H1 (cell line): ENCODE data around the gene TTC5. TPM values are rescaled to one million over a fixed set of nuclear protein-coding genes. Genes with fewer than 3 reads are reported as not detected.
"Not testable (repeated sequence)": the region's sequence is repeated elsewhere in the genome, so short reads cannot be mapped to it uniquely, and the experiment has no call there.

Experiments
- CTCF ChIA-PET: fragments of 300-600 bp; sonication (Branson Sonifier 250); formaldehyde crosslinking; loops from one replicate; lab custom pipeline; 2021; ENCODE audit not compliant: partially characterized antibody; lab: Charles Lee
- POLR2A ChIA-PET: fragments of 300-600 bp; sonication (Branson Sonifier 250); formaldehyde crosslinking; loops from one replicate; lab custom pipeline; 2021; ENCODE audit warnings: inconsistent platforms; ENCODE audit not compliant: partially characterized antibody; lab: Charles Lee
- DNase-seq, 2 experiments: peaks; one replicate each; pipeline versions ENCODE4 v3.0.0 to v3.0.0-alpha.2; 2010 to 2022; ENCODE audit warnings: low spot score in 2 of 2, low read depth in 1 of 2, mixed read lengths in 1 of 2
- FAIRE-seq: peaks from 2 replicates; lab custom pipeline; 2011; peaks lifted over from hg19 to GRCh38; lab: Jason Lieb, UNC
- H2AFZ ChIP-seq: 2 replicates; pipeline ENCODE4 v1.8.1; 2012; ENCODE audit warnings: low read length, inconsistent platforms
- H2AK5ac ChIP-seq: 2 replicates; pipeline ENCODE4 v1.6.1; 2013; ENCODE audit warnings: low read depth, low read length
- H2BK120ac ChIP-seq: replicated peaks from 2 replicates; pipeline ENCODE3; 2013; ENCODE audit warnings: low read depth, low read length, inconsistent platforms
- H2BK12ac ChIP-seq: 2 replicates; pipeline ENCODE4 v1.6.1; 2013; ENCODE audit warnings: low read depth, low read length
- H2BK15ac ChIP-seq: 2 replicates; pipeline ENCODE4 v1.6.1; 2013; ENCODE audit warnings: low read length
- H2BK20ac ChIP-seq: 2 replicates; pipeline ENCODE4 v1.6.1; 2013; ENCODE audit warnings: low read length
- H2BK5ac ChIP-seq: 2 replicates; pipeline ENCODE4 v1.6.1; 2013; ENCODE audit warnings: low read depth, low read length
- H3K14ac ChIP-seq: 2 replicates; pipeline ENCODE4 v1.6.1; 2013; ENCODE audit warnings: inconsistent platforms; ENCODE audit not compliant: insufficient read length
- H3K18ac ChIP-seq: 2 replicates; pipeline ENCODE4 v1.6.1; 2013; ENCODE audit warnings: low read length; ENCODE audit errors: extremely low read depth
- H3K23ac ChIP-seq: 2 replicates; pipeline ENCODE4 v1.6.1; 2013; ENCODE audit warnings: inconsistent platforms; ENCODE audit not compliant: insufficient read length
- H3K23me2 ChIP-seq: 2 replicates; pipeline ENCODE4 v1.6.1; 2013; ENCODE audit warnings: low read depth, low read length
- H3K27ac ChIP-seq: 2 replicates; pipeline ENCODE4 v1.6.1; 2011; ENCODE audit warnings: low read depth, low read length, inconsistent platforms
- H3K27me3 ChIP-seq, 4 experiments: replicated peaks in 1 of 4; 1 replicate in 1 of 4; 2 replicates in 3 of 4; pipeline versions ENCODE4 v1.6.1 to v1.8.1; 2011 to 2013; ENCODE audit warnings: low read length in 3 of 4, mild to moderate bottlenecking in 3 of 4, inconsistent platforms in 2 of 4, mixed read lengths in 2 of 4, moderate library complexity in 1 of 4; ENCODE audit not compliant: control insufficient read depth in 3 of 4, insufficient read depth in 3 of 4; ENCODE audit errors: extremely low read depth in 1 of 4
- H3K36me3 ChIP-seq, 4 experiments: 2 replicates each; pipeline versions ENCODE4 v1.6.1 to v1.8.1; 2011 to 2013; ENCODE audit warnings: mild to moderate bottlenecking in 4 of 4, low read length in 3 of 4, moderate library complexity in 2 of 4, control low read depth in 1 of 4, inconsistent platforms in 1 of 4; ENCODE audit not compliant: insufficient read depth in 4 of 4, control insufficient read depth in 2 of 4
- H3K4ac ChIP-seq: replicated peaks from 2 replicates; pipeline ENCODE3; 2013; ENCODE audit warnings: low read length, low read depth, mixed read lengths, inconsistent platforms; ENCODE audit not compliant: insufficient read length
- H3K4me1 ChIP-seq, 4 experiments: replicated peaks in 1 of 4; 1 replicate in 1 of 4; 2 replicates in 3 of 4; pipeline versions ENCODE4 v1.6.1 to v1.8.1; 2011 to 2013; ENCODE audit warnings: low read length in 3 of 4, inconsistent platforms in 2 of 4, mixed read lengths in 1 of 4; ENCODE audit not compliant: insufficient read depth in 4 of 4, control insufficient read depth in 3 of 4
- H3K4me2 ChIP-seq, 2 experiments: 2 replicates each; pipeline versions ENCODE4 v1.6.1 to v1.8.1; 2011 to 2013; ENCODE audit warnings: low read depth in 2 of 2, low read length in 2 of 2, control low read depth in 1 of 2, inconsistent platforms in 1 of 2, mild to moderate bottlenecking in 1 of 2; ENCODE audit not compliant: insufficient read depth in 1 of 2
- H3K4me3 ChIP-seq, 4 experiments: fragments of 200-600, 300-600 bp in 1 of 4; sonication (generic), shearing (Covaris generic), sonication (Bioruptor Twin) in 1 of 4; 2 replicates each; pipeline versions ENCODE4 v1.5.1 to v1.8.1; 2011 to 2016; ENCODE audit warnings: low read length in 4 of 4, low read depth in 3 of 4, control low read depth in 2 of 4, inconsistent platforms in 2 of 4, mild to moderate bottlenecking in 2 of 4, mixed read lengths in 1 of 4, moderate library complexity in 1 of 4; ENCODE audit not compliant: insufficient read depth in 2 of 4; ENCODE audit errors: extremely low read depth in 1 of 4
- H3K56ac ChIP-seq: replicated peaks from 2 replicates; pipeline ENCODE3; 2013; ENCODE audit warnings: low read depth, mild to moderate bottlenecking, mixed read lengths, low read length, inconsistent platforms; ENCODE audit not compliant: insufficient read length
- H3K79me1 ChIP-seq: 2 replicates; pipeline ENCODE4 v1.6.1; 2013; ENCODE audit warnings: low read depth, low read length, control low read depth
- H3K79me2 ChIP-seq, 2 experiments: 2 replicates each; pipeline versions ENCODE4 v1.6.1 to v1.8.1; 2012 to 2013; ENCODE audit warnings: low read length in 2 of 2, mild to moderate bottlenecking in 2 of 2, inconsistent platforms in 1 of 2; ENCODE audit not compliant: insufficient read depth in 2 of 2, control insufficient read depth in 1 of 2
- H3K9ac ChIP-seq, 4 experiments: replicated peaks in 1 of 4; 1 replicate in 1 of 4; 2 replicates in 3 of 4; pipeline versions ENCODE4 v1.6.1 to v1.8.1; 2011 to 2013; ENCODE audit warnings: low read depth in 3 of 4, low read length in 3 of 4, control low read depth in 2 of 4, mild to moderate bottlenecking in 2 of 4, moderate library complexity in 2 of 4, inconsistent platforms in 1 of 4; ENCODE audit errors: extremely low read depth in 1 of 4
- H3K9me3 ChIP-seq, 2 experiments: 2 replicates each; pipeline versions ENCODE4 v1.6.1 to v1.8.1; 2012 to 2013; ENCODE audit warnings: mild to moderate bottlenecking in 2 of 2, moderate library complexity in 2 of 2, control low read depth in 1 of 2, inconsistent platforms in 1 of 2, low read depth in 1 of 2, low read length in 1 of 2, mixed read lengths in 1 of 2; ENCODE audit not compliant: insufficient read depth in 2 of 2
- H4K20me1 ChIP-seq, 2 experiments: replicated peaks in 1 of 2; 2 replicates each; pipeline versions ENCODE3 to v1.8.1; 2011 to 2013; ENCODE audit warnings: inconsistent platforms in 2 of 2, low read length in 2 of 2, mild to moderate bottlenecking in 1 of 2; ENCODE audit not compliant: insufficient read depth in 2 of 2, control insufficient read depth in 1 of 2
- H4K5ac ChIP-seq: 2 replicates; pipeline ENCODE4 v1.6.1; 2013; ENCODE audit warnings: low read length, low read depth, mixed read lengths, inconsistent platforms; ENCODE audit not compliant: insufficient read length
- H4K8ac ChIP-seq: 2 replicates; pipeline ENCODE4 v1.8.0; 2013; ENCODE audit warnings: mild to moderate bottlenecking, moderate library complexity, low read length, inconsistent platforms; ENCODE audit not compliant: insufficient read depth; ENCODE audit errors: extremely low read depth
- H4K91ac ChIP-seq: replicated peaks from 2 replicates; pipeline ENCODE3; 2013; ENCODE audit warnings: low read length, mixed read lengths, inconsistent platforms; ENCODE audit not compliant: insufficient read length
- RBBP5 ChIP-seq: IDR thresholded peaks from 2 replicates; pipeline ENCODE4 v1.7.1; 2012; ENCODE audit warnings: low read depth, mild to moderate bottlenecking, inconsistent platforms, low read length, moderate library complexity, borderline replicate concordance
- TBP ChIP-seq: IDR thresholded peaks from 2 replicates; pipeline ENCODE4 v1.6.1; 2011; ENCODE audit warnings: low read depth, low read length, improper control_type of control experiment
- USF2 ChIP-seq: IDR thresholded peaks from 2 replicates; pipeline ENCODE4 v1.6.1; 2011; ENCODE audit warnings: low read length, improper control_type of control experiment
- WGBS, 2 experiments: shearing (Covaris generic) in 1 of 2; methylation state at CpG; one replicate each; pipeline versions ENCODE4 v1.1.6 to v1.1.7; 2013 to 2015; ENCODE audit warnings: low lambda C conversion rate in 2 of 2, mixed read lengths in 2 of 2, inconsistent platforms in 1 of 2, low coverage in 1 of 2, missing lambda C conversion rate in 1 of 2; ENCODE audit not compliant: insufficient replicate concordance in 2 of 2, insufficient coverage in 1 of 2, insufficient read length in 1 of 2; ENCODE audit errors: extremely low coverage in 1 of 2, missing lambda C conversion rate in 1 of 2; 5-methylcytosine and 5-hydroxymethylcytosine counted together
- polyA plus RNA-seq, 7 experiments: library from polyadenylated mRNA; depleted of rRNA in 3 of 7; stranded (reverse) in 5 of 7; unstranded in 2 of 7; fragments of >200 nt in 5 of 7; fragments of 200-250 nt in 2 of 7; gene quantifications; 1 replicate in 5 of 7; 2 replicates in 1 of 7; 4 replicates in 1 of 7; pipeline versions ENCODE4 v1.2.1 to v1.2.3, GENCODE V29; 2011 to 2013; ENCODE audit warnings: missing spikeins in 2 of 7, mixed read lengths in 2 of 7
- total RNA-seq: library from RNA; stranded (reverse); fragmentation: NEBNext Ultra II Directional; extraction: Animal tissue kit (Norgen Biotek cat#: 25700); gene quantifications from 2 replicates; pipeline ENCODE4 v1.2.1, GENCODE V29; 2021

Gene TTC5
- total and polyA plus RNA-seq, 2 of the 8 experiments (the other 6 are each of a cell fraction or from before 2014, with no cell fraction given): 9.1 to 18.0 TPM

GRCh38 chr14:20294636-20295035, 11.1 kb downstream of the TTC5 start (continued):
- TF ChIP-seq USF2 (no peak), TBP (no peak), RBBP5 (no peak)

GRCh38 chr14:20281998-20282397, 23.8 kb downstream of the TTC5 start:
- H4K5ac ChIP-seq, H3K27ac ChIP-seq, H3K79me1 ChIP-seq, H3K4ac ChIP-seq, H3K14ac ChIP-seq, H4K8ac ChIP-seq, H3K23me2 ChIP-seq, H3K56ac ChIP-seq, FAIRE-seq, H2AFZ ChIP-seq, H3K9ac ChIP-seq, H4K91ac ChIP-seq, H2BK5ac ChIP-seq, H4K20me1 ChIP-seq, H2BK15ac ChIP-seq, H2BK12ac ChIP-seq, H2BK20ac ChIP-seq, DNase-seq, H3K23ac ChIP-seq, POLR2A ChIA-PET, CTCF ChIA-PET, H2BK120ac ChIP-seq, H3K4me3 ChIP-seq, H3K4me1 ChIP-seq, H3K27me3 ChIP-seq, H3K79me2 ChIP-seq, H3K18ac ChIP-seq, H2AK5ac ChIP-seq, H3K4me2 ChIP-seq: not testable (repeated sequence)
- Histone ChIP-seq H3K9me3 (peaks cover 3 to 12% of the 10 kb centered on the region in 2 experiments; a peak in 2 of 4 replicates), H3K36me3 (peaks cover 0 to 11% (median 0%) of the 10 kb centered on the region in 4 experiments; a peak in 1 of 8 replicates)
- no CpG with 5 or more reads among the region's 1 CpG for WGBS, 2 experiments
